Mesodermal cell (in vitro differentiated cells): ENCODE data around the gene STAT5A.

ENCODE experiments used
- H3K27ac ChIP-seq: 2 replicates; pipeline ENCODE4 v1.7.0; 2013; ENCODE audit warnings: mild to moderate bottlenecking, low read depth, low read length, moderate library complexity; ENCODE audit not compliant: severe bottlenecking
- H3K36me3 ChIP-seq: 2 replicates; pipeline ENCODE4 v1.7.1; 2013; ENCODE audit warnings: mild to moderate bottlenecking, low read length, moderate library complexity; ENCODE audit not compliant: control insufficient read depth, insufficient read depth
- H3K4me1 ChIP-seq: one replicate; pipeline ENCODE4 v1.7.1; 2013; ENCODE audit warnings: mild to moderate bottlenecking, low read length; ENCODE audit not compliant: insufficient read depth, control insufficient read depth, poor library complexity, severe bottlenecking
- H3K4me3 ChIP-seq: 2 replicates; pipeline ENCODE4 v1.7.0; 2013; ENCODE audit warnings: low read length, control low read depth, mild to moderate bottlenecking; ENCODE audit not compliant: insufficient read depth, poor library complexity, severe bottlenecking; ENCODE audit errors: extremely low read depth
- H3K9me3 ChIP-seq: 2 replicates; pipeline ENCODE4 v1.7.1; 2013; ENCODE audit warnings: mild to moderate bottlenecking, low read length, moderate library complexity; ENCODE audit not compliant: control insufficient read depth
- WGBS, 2 experiments: methylation state at CpG; one replicate each; pipeline ENCODE4 v1.1.5; 2013; ENCODE audit warnings: missing lambda C conversion rate in 2 of 2; ENCODE audit not compliant: insufficient coverage in 2 of 2; 5-methylcytosine and 5-hydroxymethylcytosine counted together

Gene STAT5A

DNA sequence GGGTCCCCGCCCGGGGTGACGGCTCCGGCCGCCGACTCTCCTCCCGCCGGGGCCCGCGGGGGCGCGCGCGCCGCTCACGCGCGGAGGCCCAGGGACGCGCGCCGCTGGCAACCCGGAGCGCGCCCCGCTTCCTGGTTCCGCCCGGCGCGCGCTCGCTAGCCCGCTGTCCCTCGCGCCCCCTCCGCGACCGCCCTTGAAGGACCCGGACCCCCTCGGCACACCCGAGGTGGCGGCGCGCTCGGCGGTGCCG is 12.0 kb upstream of the STAT5A start, which contains the start of gene STAT5B:
TSS of gene STAT5B (minus strand) at position 33 of the 250 bp plus-strand sequence. CDS start 44,264 bp downstream, outside the sequence.
- Histone ChIP-seq H3K9me3 (no peaks in the 10 kb centered on the region), H3K27ac (peak within 1 kb of the TSS; percentile 78), H3K4me3 (peak within 1 kb of the TSS; percentile 80), H3K4me1 (peaks cover 10% of the 10 kb centered on the region), H3K36me3 (no peaks in the 10 kb centered on the region)
- 0% methylated on average over 30 to 39 of the region's 47 CpGs for WGBS, 2 experiments

DNA sequence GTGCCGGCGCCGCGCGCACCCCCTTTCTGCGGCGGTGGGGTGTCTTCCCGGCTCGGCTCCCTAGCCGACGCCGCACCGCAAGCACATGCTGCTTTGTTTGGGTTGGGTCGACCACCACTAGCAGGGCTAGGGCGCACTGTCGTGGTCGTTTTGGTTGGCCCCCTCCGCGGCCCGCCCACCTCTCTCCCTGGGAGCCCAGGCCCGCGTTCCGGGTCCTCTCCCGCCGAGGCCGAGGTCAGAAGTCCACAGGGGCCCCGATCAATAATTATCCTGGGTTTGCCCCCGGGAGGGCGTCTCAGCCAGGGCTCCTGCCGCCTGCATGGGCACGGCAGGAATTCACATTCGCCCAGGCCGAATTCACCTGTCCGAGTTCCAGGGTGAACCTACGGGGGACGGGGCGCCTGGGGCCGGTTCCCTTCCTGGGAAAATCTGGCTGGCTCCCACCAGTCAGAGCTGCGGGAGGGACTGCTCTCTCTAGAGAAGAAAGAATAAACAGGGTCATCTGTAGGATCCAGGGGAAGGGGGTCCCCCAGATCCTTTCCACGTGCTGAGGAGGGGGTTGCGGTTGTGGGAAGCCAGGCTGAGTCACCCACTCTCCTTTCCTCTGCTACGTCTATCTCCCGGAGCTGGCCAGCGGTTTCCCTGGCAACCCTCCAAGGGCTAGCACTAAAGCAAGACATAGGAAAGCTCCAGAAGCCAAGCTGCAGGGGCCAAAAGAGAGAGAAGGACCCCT is 11.5 kb upstream of the STAT5A start:
- H3K36me3 ChIP-seq: no peaks in the 10 kb centered on the region
- peaks cover 10% of the 10 kb centered on the region for H3K4me1 ChIP-seq
- H3K27ac ChIP-seq: peak overlapping the region; percentile 78
- peak overlapping the region; percentile 80 for H3K4me3 ChIP-seq
- 3 to 4% methylated on average over 27 to 37 of the region's 44 CpGs for WGBS, 2 experiments
- no peaks in the 10 kb centered on the region for H3K9me3 ChIP-seq

DNA sequence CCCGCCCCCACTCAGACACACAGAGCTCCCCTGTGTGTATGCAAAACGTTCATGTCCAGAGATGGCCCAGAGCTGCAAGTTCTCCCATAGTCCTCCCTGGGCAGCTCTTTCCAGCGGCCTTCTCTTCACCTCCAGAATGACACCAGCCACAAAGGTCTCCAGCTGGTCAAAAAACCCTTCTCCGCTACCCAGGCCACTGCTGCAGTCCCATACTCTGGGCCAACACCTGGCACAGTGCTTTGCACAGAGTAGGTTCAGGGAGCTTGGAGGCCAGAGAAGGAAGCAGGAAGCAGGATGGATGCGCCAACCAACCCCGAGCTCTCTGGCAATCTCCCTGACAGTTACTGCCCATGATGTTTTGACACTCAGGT is 11.0 kb upstream of the STAT5A start:
- H3K27ac ChIP-seq: peak overlapping the region; percentile 78
- no peaks in the 10 kb centered on the region for H3K9me3 ChIP-seq
- no peaks in the 10 kb centered on the region for H3K36me3 ChIP-seq
- H3K4me1 ChIP-seq: peaks cover 10% of the 10 kb centered on the region
- WGBS, 2 experiments: 68 to 82% methylated on average over 4 to 6 of the region's 6 CpGs
- peak overlapping the region; percentile 80 for H3K4me3 ChIP-seq

DNA sequence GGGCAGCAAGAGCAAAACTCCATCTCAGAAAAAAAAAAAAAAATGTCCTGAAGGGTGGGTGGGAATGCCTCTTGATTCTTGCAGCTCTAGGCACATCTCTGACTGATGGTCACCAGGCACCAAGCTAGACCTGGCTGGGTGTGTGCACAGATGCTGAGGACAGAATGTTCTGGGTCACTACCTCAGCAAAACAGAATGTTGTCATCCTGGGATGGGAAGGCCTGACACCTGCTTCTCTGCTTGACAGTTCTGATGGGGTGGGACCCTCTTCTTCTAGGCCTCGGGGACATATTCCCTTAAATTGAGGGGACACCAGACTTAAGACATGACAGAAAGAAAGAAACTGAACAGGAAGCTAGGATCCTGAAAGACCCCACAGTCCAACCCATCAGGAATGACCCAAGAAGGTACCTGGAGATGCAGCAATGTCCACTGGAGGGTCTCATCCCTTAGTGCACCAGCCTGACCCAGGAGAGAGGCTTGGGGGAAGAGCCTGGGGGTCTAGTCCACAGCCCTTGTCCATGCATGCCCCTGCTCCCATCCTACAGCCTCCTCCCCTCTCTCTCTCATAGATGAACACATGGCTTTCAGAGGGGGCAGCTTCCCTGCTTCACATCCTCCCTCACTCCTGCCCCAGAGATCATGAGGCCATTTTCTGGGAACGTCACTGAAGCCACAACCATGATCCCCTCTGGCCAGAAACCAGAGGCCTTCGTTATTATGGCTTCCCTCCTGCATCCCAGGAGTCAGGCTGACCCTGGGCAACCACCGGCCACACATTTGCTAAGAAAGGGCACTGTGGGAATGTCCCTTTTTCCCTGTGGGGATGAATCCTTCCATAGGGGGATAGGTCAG is 8.3 kb upstream of the STAT5A start:
- 90 to 96% methylated on average over 4 of the region's 4 CpGs for WGBS, 2 experiments
- Histone ChIP-seq H3K4me1 (peaks cover 5% of the 10 kb centered on the region), H3K36me3 (no peaks in the 10 kb centered on the region), H3K9me3 (no peaks in the 10 kb centered on the region), H3K27ac (no peak overlapping the region), H3K4me3 (no peak overlapping the region)

DNA sequence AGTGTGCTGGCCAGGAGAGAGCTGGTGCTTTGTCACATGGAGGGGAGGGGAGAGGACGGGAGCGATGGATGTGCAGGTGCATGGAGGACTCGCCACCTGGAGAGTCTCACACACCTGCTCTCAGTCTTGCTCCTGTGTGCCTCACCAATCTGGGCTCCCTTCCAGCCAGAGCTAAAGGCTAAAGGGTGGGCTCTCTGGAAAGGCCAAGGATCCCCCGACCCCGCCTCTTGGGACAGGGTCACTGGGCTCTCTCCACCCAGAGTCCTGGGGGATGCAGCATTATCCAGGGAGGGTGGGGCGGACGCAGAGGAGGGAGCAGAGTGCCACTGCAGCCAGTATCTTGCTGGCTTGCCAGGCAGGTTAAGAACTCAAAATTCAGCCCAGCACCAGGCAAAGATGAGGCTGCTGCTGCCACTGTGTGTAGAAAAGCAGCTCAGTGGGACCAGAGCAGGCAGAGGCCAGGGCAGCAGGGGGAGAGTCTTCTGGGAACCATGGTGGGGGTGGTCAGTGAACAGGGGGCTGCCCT is 6.7 kb upstream of the STAT5A start:
- Histone ChIP-seq H3K9me3 (no peaks in the 10 kb centered on the region), H3K36me3 (no peaks in the 10 kb centered on the region), H3K4me3 (no peak overlapping the region), H3K4me1 (peaks cover 5% of the 10 kb centered on the region), H3K27ac (no peak overlapping the region)
- WGBS, 2 experiments: 77 to 93% methylated on average over 3 to 7 of the region's 7 CpGs

DNA sequence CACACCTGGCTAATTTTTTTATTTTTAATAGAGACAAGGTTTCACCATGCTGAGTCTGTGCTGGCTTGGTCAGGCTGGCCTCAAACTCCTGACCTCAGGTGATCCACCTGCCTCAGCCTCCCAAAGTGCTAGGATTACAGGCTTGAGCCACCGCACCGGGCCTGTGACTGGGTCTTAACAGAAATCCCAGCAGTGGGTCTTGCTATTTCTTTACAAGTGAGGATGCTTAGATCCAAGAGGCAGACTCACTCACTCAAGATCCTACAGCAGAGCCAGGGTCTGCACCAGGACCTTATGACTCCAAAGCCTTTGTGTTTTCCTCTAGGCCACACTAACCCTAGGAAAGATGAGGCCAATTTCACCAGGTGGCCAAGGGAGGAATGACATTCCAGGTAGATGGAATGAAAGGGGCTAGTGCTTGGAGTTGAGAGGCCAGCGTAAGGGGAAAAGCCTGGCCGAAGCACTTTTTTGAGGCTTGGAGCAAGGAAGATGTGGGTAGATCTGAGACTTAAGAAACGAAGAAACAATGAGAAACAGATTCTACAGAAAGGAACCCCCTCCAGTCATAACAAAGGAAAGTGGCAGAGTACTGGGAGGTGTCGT is 5.7 kb upstream of the STAT5A start:
- no peak overlapping the region for H3K4me3 ChIP-seq
- H3K36me3 ChIP-seq: no peaks in the 10 kb centered on the region
- WGBS, 2 experiments: 90% methylated on average over 4 of the region's 6 CpGs; no CpG with 5 or more reads in 1 of the 2 experiments
- no peaks in the 10 kb centered on the region for H3K9me3 ChIP-seq
- H3K4me1 ChIP-seq: no peaks in the 10 kb centered on the region
- H3K27ac ChIP-seq: no peak overlapping the region

DNA sequence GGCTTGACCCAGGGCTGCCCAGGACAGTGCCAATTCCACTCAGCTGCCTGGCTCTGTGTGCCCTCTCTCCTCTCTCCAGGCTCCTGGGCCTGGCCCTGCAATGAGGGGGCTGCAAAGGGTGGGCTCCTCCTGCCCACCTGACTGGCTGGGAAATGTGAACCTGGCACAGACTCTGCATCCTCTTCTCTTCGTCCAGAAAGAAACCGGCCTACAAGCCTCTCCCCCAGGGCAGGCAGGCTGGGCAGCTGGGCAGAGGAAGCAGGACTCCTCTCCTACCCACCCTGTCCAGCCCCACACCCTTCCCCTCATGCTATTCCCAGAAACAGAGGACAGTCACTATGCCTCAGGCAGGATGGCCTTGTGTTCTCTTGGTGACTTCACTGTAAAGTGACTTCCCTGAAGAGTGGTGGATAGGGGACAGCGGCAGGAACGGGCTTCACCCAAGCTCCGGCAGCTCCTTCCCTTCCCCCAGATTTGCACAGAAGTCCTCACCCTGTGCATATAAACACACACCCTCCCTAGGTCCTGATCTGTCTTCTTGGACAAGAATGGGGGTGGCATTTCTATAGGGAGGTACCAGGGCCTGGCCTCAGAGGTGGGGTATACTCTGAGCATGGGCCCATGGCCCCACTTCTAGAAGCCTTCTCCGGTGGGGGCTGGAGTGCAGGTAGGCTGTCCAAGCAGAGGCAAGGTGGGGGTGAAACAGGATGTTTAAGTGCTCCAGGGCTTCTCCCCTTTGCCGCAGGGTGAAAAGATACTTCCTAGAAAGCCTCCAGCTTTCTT is 4.9 kb upstream of the STAT5A start:
- 84 to 88% methylated on average over 3 of the region's 7 CpGs for WGBS, 2 experiments
- Histone ChIP-seq H3K4me1 (peaks cover 3% of the 10 kb centered on the region), H3K27ac (no peak overlapping the region), H3K36me3 (no peaks in the 10 kb centered on the region), H3K4me3 (no peak overlapping the region), H3K9me3 (no peaks in the 10 kb centered on the region)

DNA sequence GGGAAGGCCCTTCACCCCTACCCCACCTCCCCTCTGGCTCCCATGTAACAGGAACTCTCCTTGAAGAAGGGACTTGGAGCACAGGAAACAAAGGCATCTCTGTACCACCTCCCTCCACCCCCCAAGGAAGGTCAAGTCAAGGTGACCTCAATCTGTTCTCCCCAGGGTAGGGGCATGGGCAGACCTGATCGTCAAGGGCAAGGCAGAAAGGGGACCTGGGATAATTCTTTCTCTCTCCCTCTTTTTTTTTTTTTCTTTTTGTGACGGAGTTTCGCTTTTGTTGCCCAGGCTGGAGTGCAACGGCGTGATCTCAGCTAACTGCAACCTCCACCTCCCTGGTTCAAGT is 4.3 kb upstream of the STAT5A start:
- no peak overlapping the region for H3K27ac ChIP-seq
- peaks cover 3% of the 10 kb centered on the region for H3K4me1 ChIP-seq
- no peaks in the 10 kb centered on the region for H3K9me3 ChIP-seq
- H3K36me3 ChIP-seq: no peaks in the 10 kb centered on the region
- H3K4me3 ChIP-seq: no peak overlapping the region
- WGBS, 2 experiments: 57 to 100% methylated on average over 1 of the region's 5 CpGs

- Histone ChIP-seq H3K27ac (no peak overlapping the region), H3K4me3 (no peak overlapping the region), H3K4me1 (peaks cover 3% of the 10 kb centered on the region), H3K9me3 (no peaks in the 10 kb centered on the region), H3K36me3 (no peaks in the 10 kb centered on the region)
- WGBS, 2 experiments: 91 to 97% methylated on average over 5 to 7 of the region's 7 CpGs
Observed at GRCh38 chr17:42284566-42284965, 3.7 kb upstream of the STAT5A start.

DNA sequence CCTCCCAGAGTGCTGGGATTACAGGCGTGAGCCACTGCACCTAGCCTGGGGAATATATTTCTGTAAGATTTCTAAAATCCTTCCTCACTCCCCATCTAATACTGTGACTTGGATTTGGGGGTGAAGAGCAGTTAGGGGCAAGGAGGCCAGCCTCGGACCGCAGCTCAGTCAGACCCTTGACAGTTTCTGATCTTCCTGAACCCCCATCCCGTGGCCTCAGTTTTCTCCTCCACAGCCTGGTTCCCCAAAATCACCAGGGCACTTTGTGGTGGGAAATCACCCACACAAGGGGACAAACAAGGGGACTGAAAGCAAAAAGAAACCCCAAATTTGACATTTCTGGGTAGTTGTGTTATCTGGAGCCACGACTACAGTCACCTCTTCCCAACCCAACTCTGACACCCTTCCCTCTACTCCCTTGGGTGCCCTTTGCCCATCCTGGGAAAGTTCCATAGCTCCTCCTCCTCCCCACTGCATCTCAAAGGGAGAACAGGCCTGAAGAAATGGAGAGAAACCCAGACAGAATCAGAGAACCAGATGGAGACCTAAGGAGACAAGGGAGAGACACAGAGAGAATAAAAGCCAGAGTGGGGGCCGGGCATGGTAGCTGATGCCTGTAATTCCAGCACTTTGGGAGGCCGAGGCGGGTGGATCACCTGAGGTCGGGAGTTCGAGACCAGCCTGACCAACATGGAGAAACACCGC is 2.8 kb upstream of the STAT5A start:
- no peak overlapping the region for H3K27ac ChIP-seq

More for the DNA sequence above, 2.8 kb upstream of the STAT5A start:
- no peaks in the 10 kb centered on the region for H3K36me3 ChIP-seq
- WGBS, 2 experiments: 85 to 92% methylated on average over 5 to 8 of the region's 11 CpGs
- H3K4me1 ChIP-seq: peaks cover 3% of the 10 kb centered on the region
- no peaks in the 10 kb centered on the region for H3K9me3 ChIP-seq
- H3K4me3 ChIP-seq: no peak overlapping the region
